Activated CD8-positive, alpha-beta memory T cell treated with anti-CD3 and anti-CD28 coated beads, Interleukin-2, amount 50 U/mL, for 48 hours (primary cell): Measurements from ENCODE around the gene DLG2.
"Not testable (repeated sequence)": the region's sequence is repeated elsewhere in the genome, so short reads cannot be mapped to it uniquely, and the experiment has no call there.

ENCODE experiments used
- DNase-seq: peaks from one replicate; pipeline ENCODE4 v3.0.0-alpha.2; 2020

Gene DLG2

DNA sequence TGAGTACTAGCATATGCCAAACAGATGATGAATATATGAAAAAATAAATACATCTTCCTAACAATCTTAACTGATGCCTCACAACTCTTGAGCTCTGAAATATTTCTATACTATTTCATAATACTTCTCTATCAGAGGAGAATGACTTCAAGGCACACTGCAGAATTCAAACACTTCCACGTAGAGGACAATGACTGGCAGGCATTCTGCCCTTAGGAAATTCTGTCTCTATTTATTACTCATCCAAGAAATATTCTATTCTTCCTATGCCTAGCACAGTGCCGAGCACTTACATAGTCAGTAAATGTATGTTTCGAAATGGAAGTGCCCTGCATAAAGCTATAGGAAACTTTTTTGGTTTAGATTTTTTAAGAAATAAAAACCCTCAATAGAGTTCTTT, 809.1 kb downstream of the DLG2 start:
- DNase-seq, result no peak

DNA sequence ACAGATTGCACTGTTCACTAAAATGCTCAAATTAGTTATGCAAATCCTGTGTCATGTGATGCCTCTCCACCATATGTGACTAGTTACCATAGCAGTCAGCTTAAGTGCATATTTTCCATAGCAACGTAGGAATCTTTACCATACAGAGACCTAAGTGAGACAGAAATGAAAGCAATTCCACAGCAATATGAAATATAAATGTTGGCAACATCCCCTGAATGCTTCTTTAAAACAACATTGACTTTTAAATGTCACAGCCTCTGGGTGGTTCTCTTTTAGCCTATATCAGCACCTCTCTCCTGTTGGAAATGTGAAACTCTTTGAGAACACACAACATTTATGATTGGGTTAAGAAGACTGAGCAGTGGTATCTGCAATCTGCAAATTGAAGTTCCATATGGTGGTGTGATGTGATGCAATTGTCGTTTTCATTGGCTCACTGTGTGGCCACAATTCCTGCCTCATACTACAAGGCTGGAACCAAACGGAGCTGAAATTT, 814.6 kb downstream of the DLG2 start:
- no peak for DNase-seq

DNA sequence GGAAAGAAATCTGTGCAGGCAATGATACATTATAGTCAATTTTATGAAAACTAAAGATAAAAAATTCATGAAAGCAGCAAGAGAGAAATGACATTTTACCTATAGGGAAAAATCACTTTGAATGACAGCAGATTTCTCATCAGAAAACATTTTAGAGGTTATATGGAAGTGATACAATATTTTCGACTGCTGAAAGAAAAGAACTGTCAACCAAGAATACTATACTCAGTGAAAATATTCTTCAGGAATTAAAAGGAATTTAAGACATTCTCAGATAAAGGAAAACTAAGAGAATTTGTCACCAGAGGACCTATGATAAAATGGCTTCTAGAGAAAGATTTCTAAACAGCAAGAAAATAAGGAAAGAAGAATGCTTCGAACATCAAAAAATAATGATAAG, 820.8 kb downstream of the DLG2 start:
- no peak for DNase-seq

DNA sequence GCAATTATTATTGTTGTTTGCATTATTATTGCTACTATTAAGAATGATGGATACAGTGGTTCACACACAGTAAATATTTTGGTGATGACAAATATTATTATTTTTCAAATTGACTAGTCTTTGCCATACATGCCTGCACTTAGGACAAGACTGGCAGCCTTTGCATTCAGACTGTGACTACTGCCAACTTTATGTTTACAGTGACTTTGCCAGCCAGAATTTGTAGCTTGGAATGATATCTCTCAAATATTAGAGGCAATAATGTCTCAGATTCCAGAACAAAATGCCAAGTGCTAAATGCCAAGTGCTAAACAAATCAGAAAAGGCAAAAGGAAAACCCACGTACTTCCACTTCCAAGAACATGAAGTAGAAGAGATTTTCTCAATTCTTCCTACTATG, 823.1 kb downstream of the DLG2 start:
- no peak for DNase-seq

DNA sequence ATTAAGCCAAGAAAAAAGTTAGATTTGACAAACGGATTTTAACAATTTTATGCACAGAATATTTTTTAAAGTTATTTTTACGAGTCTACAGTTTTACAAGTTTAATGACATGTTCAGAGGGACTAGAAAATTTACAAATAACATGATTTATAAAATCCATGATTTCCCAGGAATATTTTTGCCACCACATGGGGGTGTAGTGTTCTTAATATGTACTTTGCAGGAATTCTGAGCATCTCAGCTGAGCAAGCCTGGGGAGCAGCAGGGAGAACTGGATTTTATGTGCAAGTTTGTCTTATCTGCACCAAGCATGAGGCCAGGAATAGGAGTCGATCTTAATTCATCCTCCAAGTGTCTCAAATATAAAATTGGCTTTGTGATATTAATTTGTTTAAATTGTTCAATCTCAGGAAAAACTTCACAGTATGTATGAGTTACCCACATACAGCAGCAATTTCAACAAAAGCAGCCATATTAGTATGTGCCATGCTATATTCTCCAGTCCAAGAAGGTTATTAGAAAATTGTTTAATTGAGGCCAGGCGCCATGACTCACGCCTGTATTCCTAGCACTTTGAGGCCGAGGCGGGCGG, 826.3 kb downstream of the DLG2 start:
- DNase-seq, result no peak

DNA sequence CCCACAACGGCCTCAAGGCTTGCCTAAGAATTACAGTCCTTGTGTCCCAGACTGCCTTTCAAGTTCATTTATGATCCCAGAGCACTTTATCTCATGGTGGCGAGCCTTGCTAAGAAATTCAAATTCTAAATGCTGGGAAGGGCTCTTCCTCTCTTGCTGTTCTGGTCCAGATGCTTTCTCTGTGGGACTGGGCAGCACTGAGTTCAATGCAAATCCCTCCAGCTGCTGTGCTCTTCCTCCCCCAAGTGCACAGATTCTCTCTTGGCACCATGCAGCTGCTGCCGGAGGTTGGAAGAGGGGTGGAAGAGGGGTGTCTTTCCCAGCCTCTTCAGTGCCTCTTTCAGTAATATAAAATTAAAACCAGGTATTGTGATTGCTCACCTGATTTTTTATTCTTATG, 828.0 kb downstream of the DLG2 start:
- no peak for DNase-seq

DNA sequence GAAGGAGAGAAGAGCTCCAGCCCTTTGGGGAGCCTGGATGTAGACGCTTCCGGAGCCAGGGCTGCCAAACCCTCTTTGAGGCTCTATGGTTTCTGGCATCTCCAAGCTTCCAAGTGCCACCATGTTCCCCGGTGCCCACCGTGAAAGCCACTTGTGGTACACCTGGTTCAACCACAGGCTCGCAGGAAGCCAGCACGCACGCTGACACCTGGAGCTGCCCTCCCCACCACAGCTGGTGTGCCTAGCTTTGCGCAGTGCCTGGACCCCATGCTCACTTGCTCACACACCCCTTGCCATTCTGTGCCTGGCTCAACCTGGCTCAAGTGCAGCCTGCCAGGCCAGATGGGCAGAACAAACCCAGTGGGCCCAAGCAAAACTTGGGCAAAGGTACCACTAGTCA, 831.4 kb downstream of the DLG2 start:
- DNase-seq, result no peak

DNA sequence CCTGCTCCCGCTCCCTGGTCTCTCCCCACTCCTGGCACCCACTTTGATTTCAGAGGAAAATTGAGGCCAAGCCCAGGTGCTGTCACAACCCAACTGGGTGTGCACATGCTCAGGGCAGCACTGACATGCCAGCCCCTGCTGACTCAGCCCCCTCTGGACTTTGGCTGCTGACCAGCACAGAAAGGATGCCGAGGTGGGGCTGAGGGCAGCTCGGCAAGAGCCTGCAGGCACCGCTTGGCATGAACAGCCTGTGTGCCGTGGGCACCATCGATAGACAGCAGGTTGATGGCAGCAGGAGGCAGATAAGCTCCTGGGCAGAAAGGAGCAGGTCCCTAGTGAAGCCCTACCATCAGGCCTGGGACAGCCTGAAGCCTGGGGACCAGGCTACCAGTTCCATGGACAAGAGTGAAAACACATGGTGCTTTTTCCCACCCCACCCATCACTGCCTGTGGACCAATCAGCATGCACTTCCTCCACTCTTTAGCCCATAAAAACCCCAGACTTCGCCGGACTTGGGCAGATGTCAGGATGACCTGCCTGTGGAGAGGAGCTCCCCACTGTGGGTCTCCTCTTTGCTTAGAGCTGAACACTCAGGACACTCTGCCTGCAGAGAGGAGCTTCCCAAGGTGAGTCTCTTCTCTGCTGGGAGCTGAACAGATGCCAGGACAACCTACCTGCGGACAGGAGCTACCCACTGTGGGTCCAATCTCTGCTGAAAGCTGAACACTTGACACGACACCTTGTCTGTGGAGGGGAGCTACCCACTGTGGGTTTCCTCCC, 832.3 kb downstream of the DLG2 start:
- no peak for DNase-seq

DNA sequence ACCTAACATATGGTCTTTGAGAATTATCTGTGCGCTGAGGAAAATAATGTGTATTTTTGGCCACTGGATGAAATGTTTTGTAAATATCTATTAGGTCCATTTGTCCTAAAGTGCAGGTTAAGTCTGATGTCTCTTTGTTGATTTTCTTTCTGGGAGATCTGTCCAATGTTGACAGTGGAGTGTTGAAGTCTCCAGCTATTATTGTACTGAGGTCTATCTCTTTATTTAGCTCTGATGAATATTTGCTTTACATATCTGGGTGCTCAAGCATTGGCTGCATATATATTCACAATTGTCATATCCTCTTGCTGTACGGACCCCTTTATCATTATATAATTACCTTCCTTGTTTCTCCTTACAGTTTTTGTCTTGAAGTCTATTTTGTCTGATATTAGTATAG, 833.8 kb downstream of the DLG2 start:
- no peak for DNase-seq

DNA sequence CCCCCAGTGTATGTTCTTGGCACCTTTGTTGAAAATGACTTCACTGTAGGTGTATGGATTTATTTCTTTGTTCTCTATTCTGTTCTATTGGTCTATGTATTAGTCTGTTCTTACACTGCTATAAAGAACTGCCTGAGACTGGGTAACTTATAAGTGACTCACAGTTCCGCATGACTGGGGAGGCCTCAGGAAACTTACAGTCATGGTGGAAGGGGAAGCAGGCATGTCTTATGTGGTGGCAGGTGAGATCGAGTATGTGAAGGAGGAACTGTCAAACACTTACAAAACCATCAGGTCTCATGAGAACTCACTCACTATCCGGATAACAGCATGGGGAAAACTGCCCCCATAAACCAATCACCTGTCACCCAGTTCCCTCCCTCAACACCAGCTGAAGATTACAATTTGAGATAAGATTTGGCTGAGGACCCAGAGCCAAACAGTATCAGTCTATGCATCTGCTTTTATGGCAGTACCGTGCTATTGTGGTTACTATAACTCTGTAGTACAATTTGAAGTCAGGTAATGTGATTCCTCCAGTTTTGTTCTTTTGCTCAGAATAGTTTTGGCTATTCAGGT, 836.2 kb downstream of the DLG2 start:
- no peak for DNase-seq

DNA sequence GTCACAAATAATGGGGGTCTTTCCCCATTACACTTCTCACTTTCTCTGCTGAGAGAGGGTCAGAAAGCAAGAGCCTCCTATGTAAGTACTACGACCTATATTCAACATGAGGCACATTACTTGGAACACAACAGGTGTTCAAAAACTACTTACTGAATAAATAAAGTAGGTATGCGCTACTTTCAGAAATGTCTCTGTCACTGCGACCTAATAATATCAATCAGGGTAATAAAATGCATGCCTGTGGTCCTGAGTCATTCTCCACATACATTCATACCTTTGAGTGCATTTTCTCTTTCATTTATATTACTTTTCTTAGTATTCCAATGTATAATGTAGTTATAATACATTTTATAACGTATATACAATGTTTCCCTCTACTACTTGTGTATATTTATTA, 838.9 kb downstream of the DLG2 start:
- no peak for DNase-seq

DNA sequence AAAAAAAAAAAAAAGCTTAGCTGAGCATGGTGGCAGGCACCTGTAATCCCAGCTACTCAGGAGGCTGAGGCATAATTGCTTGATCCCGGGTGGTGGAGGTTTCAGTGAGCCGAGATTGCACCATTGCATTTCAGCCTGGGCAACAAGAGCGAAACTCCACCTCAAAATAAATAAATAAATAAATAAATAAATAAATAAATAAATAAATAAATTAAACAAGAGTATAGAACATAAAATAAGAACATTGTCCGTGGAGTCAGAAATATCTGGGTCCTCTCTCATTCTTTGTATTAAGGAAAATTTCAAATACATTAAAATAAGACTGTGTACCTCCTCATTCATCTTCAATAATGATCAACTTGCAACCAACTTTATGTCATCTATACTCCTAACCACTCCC, 843.0 kb downstream of the DLG2 start:
- not testable (repeated sequence) for DNase-seq

DNA sequence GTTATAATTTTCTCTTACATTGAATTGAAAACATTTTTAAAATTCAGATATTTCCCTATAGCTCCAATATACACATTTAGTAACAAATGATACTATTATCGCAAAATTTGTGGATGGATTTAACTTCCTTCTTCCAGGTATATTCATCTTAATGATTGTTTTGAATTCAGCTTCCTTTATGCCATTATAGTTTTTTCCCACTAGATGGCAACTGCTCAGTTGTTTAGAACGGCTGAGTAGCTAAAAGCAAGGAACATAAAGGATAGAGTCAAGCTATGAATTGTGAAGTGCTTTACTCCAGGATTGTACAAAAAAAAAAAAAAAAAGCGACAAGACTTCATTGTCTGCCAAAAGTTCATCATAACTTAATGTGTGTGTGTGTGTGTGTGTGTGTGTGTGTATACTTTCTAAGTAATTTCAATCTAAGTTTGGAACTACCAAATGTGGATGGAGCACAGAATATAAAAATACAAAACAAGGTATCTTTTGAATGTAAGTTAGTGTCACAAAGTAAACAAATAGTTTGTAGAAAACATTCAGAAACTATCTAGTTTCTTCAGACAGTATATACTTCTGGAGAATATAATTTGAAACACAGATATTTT, 846.4 kb downstream of the DLG2 start:
- DNase-seq, result no peak

DNA sequence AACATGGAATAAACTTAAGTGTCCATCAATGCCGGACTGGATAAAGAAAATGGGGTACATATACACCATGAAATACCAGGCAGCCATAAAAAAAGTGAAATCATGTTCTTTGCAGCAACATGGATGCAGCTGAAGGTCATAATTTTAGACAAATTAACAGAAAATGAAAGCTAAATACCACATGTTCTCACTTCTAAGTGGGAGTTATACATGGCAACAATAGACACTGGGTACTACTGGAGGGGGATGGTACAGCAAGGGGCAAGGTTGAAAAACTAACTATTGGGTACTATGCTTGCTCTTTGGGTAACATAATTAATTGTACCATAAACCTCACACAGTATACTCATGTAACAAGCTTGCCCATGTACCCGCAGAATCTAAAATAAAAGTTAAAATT, 851.6 kb downstream of the DLG2 start:
- DNase-seq, result no peak

DNA sequence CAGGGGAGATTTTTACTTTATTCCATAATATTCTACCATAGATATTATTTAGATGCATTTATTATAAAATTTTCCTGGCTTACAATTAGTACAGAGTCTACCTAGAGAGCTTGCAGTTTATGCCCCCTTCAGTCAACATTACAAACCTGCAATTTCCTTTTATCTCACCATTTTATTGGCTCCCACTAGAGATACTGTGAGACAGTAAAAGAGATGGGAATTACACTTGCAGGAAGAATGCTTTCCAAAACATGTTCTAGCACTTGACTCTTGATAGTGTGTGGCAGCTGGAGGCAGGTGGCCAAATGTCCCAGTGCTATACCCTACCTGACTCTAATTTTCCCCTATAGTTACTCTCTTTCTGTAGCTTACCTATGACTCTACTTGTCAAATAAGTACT, 863.2 kb downstream of the DLG2 start:
- no peak for DNase-seq

DNA sequence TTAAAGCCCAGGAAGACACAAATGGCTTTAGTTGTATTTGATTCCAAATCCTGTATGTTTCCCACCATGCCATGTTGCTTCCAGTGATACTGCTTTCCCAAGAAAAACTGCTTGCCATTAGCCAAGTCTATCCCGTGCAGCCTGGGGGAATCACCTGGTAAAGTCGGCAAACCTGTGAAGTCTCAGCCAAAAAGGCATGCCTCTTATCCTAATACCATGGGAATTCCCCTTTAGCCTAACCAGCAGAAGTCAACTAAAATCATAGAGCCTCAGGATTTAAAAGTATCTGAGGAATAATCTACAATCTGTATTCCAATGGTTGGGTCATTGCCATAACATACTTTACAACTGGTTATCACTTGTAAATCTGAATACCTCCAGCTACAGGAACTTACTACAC, 869.4 kb downstream of the DLG2 start:
- no peak for DNase-seq

DNA sequence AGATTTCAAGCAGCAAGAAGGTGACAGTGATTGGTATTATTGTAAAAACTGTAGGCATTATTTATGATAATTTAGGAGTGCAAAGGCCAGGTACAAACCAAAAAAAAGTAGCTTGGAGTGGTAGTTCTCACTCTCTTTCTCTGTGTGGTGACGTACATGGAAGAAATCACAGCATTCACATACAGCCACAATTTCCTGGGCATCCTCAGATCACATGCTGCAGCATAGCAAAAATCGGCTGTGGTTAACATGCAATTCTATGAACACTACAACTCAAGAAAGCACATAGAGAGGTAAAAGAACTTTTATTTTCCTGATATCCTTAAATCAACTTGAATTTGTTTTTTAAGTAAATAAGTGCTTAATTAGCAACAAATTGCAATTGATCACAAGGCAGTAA, 875.8 kb downstream of the DLG2 start:
- DNase-seq, result no peak

DNA sequence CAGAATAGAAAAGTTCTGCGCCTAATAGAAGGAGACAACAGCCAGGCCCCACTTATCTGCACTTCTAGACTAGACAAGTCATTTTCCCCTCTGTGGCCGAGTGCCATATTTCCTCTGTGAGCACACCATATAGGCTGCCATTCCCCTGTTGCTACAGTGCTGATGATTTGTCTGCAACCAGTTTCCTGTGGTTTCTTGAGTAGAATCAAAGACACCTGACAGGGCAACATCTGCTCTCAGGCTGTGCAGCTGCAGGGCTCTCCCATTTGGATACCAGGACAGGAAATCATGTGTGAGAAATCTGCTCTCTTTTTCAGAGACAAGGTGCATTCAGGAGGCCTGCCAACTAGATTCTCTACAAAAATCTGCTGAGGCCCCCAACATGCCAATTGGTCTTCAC, 879.3 kb downstream of the DLG2 start:
- no peak for DNase-seq

DNA sequence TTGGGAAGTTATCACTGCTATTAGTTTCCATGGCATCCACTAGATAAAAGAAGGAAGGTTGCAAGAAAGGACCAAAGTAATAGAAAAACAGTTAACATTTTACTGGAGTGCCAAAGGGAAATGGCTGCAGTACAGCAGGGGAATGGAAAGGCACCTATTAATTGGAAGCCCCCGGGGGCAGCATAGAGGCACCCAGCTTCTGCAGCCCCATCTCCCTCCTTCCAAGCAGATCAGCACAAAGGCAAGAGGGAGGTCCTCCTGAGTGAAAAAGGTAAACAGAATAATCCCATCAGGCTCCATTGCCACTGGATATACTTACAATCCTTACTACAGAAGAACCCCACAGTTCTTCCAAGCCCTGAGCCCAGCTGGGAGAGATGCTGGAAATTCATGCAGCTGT, 887.1 kb downstream of the DLG2 start:
- no peak for DNase-seq

DNA sequence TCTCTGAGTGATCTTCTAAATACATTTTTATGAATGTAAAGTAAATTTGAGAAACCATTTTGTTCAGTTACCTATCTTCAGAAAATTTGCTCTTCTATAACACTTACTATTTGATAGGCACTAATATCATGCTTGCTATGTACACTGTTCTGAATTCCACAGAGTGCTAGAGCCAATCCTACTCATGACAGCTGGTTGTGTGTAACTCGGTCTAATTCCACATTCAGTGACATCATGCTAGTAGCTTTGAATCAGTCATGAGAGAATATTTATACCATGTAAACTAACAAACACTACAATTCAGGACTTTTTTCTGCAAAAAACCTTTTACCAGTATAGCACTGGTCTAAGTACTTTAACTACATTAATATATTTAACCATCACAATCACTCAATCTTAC, 902.9 kb downstream of the DLG2 start:
- DNase-seq, result no peak

DNA sequence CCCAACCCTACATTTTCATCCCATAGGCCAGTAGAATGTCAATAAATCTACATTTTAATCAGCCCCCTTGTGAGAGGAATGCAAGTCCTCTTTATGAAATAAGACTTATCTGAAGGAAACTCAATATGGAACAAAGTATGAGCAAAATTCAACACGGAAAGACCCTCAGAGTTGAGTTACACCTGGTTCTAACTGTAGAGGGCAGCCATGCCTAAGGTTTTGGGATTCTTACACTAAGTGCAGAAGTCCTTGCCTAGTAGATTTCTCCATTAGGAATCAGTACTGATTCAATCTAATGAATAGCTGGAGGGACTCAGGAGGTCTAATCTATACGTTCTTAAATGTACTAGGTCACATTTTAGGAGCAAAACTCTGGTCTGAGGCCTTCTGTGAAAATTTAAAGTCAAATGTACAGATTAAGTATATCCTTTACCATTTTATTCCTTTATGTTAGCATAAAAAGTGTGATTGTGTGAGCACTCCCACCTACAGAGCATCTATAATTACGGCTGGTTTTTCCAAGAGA, 904.5 kb downstream of the DLG2 start:
- DNase-seq, result no peak

DNA sequence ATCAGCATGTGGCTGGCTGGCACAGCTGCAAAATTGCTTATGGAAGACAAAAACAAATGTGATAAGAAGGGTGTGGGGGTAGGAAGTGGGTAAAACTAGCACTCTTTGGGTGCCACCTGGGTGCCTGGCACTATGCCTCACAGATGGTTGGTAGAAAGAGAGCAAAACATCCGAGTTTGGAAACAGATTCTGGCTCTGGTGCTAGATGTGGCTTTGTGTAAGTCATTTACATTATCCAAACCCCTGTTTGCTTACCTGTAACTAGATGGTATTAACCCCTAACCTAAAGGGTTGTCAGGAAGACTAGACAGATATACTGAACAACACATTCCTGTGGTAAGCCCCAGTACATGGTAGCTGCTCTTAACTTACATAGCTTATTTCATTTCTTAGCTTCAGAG, 905.6 kb downstream of the DLG2 start:
- no peak for DNase-seq

DNA sequence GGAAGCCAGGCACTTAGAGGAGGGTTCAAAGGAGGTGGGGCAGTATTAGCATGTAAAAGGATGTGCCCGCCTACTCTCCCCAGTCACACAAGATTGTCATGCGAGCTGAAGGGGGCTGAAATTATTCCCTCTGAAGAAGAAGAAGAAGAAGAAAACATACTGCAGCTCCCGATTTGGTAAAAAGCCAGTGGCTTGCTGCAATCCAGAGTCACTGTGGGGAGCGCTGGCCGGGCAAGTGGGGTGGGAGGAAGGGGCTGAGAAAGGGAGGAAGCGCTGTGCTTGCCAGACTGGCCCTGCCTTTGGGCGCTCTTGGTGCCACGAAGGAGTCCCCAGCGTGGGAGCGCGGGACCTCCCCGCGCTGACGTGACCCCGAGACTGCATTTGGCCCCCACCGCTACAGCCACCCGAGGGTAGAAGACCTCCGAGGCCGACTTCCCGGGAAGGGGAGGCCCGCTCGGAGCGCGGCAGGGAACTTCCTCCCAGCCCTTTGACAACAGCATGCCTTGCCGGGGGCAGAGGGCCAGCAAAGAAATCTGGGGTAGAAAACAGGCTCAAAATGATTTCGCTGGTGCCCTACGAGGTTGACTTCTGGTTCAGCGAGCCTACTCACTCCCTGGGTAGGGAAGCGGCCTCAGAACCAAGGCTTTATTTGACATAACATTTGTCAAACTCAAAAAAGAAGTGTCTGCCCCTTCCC, 906.3 kb downstream of the DLG2 start:
- DNase-seq, result peak; percentile 46
